Liver (tissue), 9 donors: ENCODE measurements around the gene NEURL1. TPM values are rescaled to one million over a fixed set of nuclear protein-coding genes. Genes with fewer than 3 reads are reported as not detected.

Source experiments
- DNase-seq: peaks from one replicate; pipeline ENCODE4 v3.0.0-alpha.2; 2017; ENCODE audit warnings: low spot score
- H3K27ac ChIP-seq, 2 donors: one replicate each; pipeline ENCODE4 v1.7.0; 2013; ENCODE audit warnings: inconsistent platforms in 2 of 2, low read length in 2 of 2, control low read depth in 1 of 2, low read depth in 1 of 2, mild to moderate bottlenecking in 1 of 2
- H3K27me3 ChIP-seq, 4 donors: one replicate each; pipeline versions ENCODE4 v1.6.1 to v1.7.0; 2013; ENCODE audit warnings: low read length in 3 of 4, inconsistent platforms in 1 of 4, mild to moderate bottlenecking in 1 of 4, moderate library complexity in 1 of 4; ENCODE audit not compliant: control insufficient read depth in 4 of 4, insufficient read depth in 4 of 4
- H3K36me3 ChIP-seq, 4 donors: one replicate each; pipeline versions ENCODE4 v1.6.1 to v1.7.0; 2013; ENCODE audit warnings: low read length in 3 of 4, mild to moderate bottlenecking in 3 of 4, low read depth in 1 of 4, moderate library complexity in 1 of 4; ENCODE audit not compliant: control insufficient read depth in 4 of 4, insufficient read depth in 3 of 4
- H3K4me1 ChIP-seq, 4 donors: one replicate each; pipeline versions ENCODE4 v1.6.1 to v1.7.0; 2013; ENCODE audit warnings: low read length in 3 of 4, mild to moderate bottlenecking in 3 of 4, moderate library complexity in 1 of 4; ENCODE audit not compliant: control insufficient read depth in 4 of 4, insufficient read depth in 4 of 4
- H3K4me3 ChIP-seq, 3 donors: one replicate each; pipeline versions ENCODE4 v1.6.1 to v1.7.0; 2013; ENCODE audit warnings: low read length in 3 of 3, control low read depth in 1 of 3, low read depth in 1 of 3, mild to moderate bottlenecking in 1 of 3
- H3K9ac ChIP-seq, 2 donors: one replicate each; pipeline ENCODE4 v1.7.0; 2013; ENCODE audit warnings: low read length in 2 of 2, mild to moderate bottlenecking in 2 of 2, moderate library complexity in 2 of 2, control low read depth in 1 of 2, low read depth in 1 of 2
- H3K9me3 ChIP-seq, 4 donors: one replicate each; pipeline versions ENCODE4 v1.6.1 to v1.7.0; 2013; ENCODE audit warnings: low read length in 3 of 4; ENCODE audit not compliant: control insufficient read depth in 4 of 4
- ATF3 ChIP-seq: IDR thresholded peaks from 2 replicates; pipeline ENCODE4 v1.6.1; 2016; ENCODE audit warnings: antibody characterized with exemption
- EGR1 ChIP-seq, 2 donors: IDR thresholded peaks; 2 replicates each; pipeline ENCODE4 v1.6.1; 2016 to 2018; ENCODE audit warnings: antibody characterized with exemption in 2 of 2, low read depth in 2 of 2
- FOXA1 ChIP-seq: IDR thresholded peaks from 2 replicates; pipeline ENCODE4 v1.6.1; 2016; ENCODE audit warnings: antibody characterized with exemption
- FOXA2 ChIP-seq: IDR thresholded peaks from 2 replicates; pipeline ENCODE4 v1.6.1; 2016; ENCODE audit warnings: antibody characterized with exemption
- GABPA ChIP-seq, 2 donors: IDR thresholded peaks in 1 of 2; conservative IDR thresholded peaks in 1 of 2; 2 replicates each; pipeline ENCODE4 v1.6.1; 2016; ENCODE audit warnings: antibody characterized with exemption in 2 of 2, mild to moderate bottlenecking in 1 of 2, moderate library complexity in 1 of 2
- MAX ChIP-seq: IDR thresholded peaks from 2 replicates; pipeline ENCODE4 v1.6.1; 2016; ENCODE audit warnings: antibody characterized with exemption
- NR2F2 ChIP-seq: IDR thresholded peaks from 2 replicates; pipeline ENCODE4 v1.6.1; 2016; ENCODE audit warnings: antibody characterized with exemption
- RAD21 ChIP-seq, 2 donors: IDR thresholded peaks; 2 replicates each; pipeline ENCODE4 v1.6.1; 2016; ENCODE audit warnings: antibody characterized with exemption in 2 of 2, mild to moderate bottlenecking in 2 of 2
- RXRA ChIP-seq, 2 donors: IDR thresholded peaks; 2 replicates each; pipeline ENCODE4 v1.6.1; 2017 to 2018; ENCODE audit warnings: antibody characterized with exemption in 2 of 2, mild to moderate bottlenecking in 1 of 2
- SP1 ChIP-seq: IDR thresholded peaks from 2 replicates; pipeline ENCODE4 v1.6.1; 2018; ENCODE audit warnings: antibody characterized with exemption, mild to moderate bottlenecking
- TAF1 ChIP-seq: conservative IDR thresholded peaks from 2 replicates; pipeline ENCODE4 v1.6.1; 2016; ENCODE audit warnings: antibody characterized with exemption, mild to moderate bottlenecking
- YY1 ChIP-seq: IDR thresholded peaks from 2 replicates; pipeline ENCODE4 v1.6.1; 2016; ENCODE audit warnings: antibody characterized with exemption, mild to moderate bottlenecking
- WGBS: extraction: QIAGEN DNeasy Blood & Tissue Kit; methylation state at CpG from one replicate; pipeline ENCODE4 v1.1.7; 2013; 5-methylcytosine and 5-hydroxymethylcytosine counted together
- polyA plus RNA-seq, 2 donors: library from polyadenylated mRNA; stranded (reverse) in 1 of 2; unstranded in 1 of 2; fragments of 200-250 nt in 1 of 2; fragments of >200 nt in 1 of 2; fragmentation: Nextera tagmentation in 1 of 2; extraction: Ambion mirVana in 1 of 2; gene quantifications; one replicate each; pipeline versions ENCODE4 v1.2.1 to v1.2.3, GENCODE V29; 2013 to 2015
- total RNA-seq, 2 donors: library from RNA; depleted of rRNA; stranded (reverse); fragments of >200 nt; gene quantifications; one replicate each; pipeline ENCODE4 v1.2.3, GENCODE V29; 2014
- TF ChIP-seq, protein P1 (sequence below): fragments of 150-350 bp; IDR thresholded peaks from 2 replicates; pipeline ENCODE4 v1.5.1; 2017; ENCODE audit warnings: improper control_type of control experiment, low read depth, low read length; ENCODE audit not compliant: missing input control
- TF ChIP-seq, protein P2 (sequence below): IDR thresholded peaks from 2 replicates; pipeline ENCODE4 v1.6.1; 2016; ENCODE audit warnings: antibody characterized with exemption, mild to moderate bottlenecking
- TF ChIP-seq, protein P3 (sequence below): IDR thresholded peaks from 2 replicates; pipeline ENCODE4 v1.6.1; 2016; ENCODE audit warnings: antibody characterized with exemption
- donor health status: healthy.
- donor health status: healthy.
- donor health status: healthy.
- donor health status: healthy.
- donor health status: healthy.

Gene NEURL1
- total and polyA plus RNA-seq, 4 donors = 0.11 to 3.9 (median 0.74) TPM

DNA sequence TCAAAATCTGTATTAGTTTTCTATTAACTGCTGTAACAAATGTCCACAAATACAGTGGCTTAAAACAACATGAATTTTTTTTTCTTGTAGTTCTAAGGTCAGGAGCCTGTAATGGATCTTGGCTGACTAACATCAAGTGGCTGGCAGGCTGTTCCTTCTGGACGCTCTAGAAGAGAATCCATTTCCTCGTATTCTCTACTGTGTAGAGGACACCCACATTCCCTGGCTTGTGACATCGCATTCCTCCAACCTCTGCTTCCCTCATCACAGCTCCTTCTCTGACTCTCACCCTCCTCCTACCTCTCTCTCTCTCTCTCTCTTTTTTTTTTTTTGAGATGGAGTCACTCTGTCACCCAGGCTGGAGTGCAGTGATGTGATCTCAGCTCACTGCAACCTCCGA is 30.0 kb upstream of the NEURL1 start:
- H3K9ac ChIP-seq = no peak overlapping the region
- no peaks in the 10 kb centered on the region for H3K36me3 ChIP-seq
- WGBS = 87% methylated on average over 4 of the region's 4 CpGs
- no peak overlapping the region for H3K27ac ChIP-seq
- no peaks in the 10 kb centered on the region for H3K27me3 ChIP-seq
- H3K4me3 ChIP-seq = no peak overlapping the region
- no peak for DNase-seq
- no peaks in the 10 kb centered on the region for H3K9me3 ChIP-seq
- no peaks in the 10 kb centered on the region for H3K4me1 ChIP-seq
- TF ChIP-seq, protein P1, sequence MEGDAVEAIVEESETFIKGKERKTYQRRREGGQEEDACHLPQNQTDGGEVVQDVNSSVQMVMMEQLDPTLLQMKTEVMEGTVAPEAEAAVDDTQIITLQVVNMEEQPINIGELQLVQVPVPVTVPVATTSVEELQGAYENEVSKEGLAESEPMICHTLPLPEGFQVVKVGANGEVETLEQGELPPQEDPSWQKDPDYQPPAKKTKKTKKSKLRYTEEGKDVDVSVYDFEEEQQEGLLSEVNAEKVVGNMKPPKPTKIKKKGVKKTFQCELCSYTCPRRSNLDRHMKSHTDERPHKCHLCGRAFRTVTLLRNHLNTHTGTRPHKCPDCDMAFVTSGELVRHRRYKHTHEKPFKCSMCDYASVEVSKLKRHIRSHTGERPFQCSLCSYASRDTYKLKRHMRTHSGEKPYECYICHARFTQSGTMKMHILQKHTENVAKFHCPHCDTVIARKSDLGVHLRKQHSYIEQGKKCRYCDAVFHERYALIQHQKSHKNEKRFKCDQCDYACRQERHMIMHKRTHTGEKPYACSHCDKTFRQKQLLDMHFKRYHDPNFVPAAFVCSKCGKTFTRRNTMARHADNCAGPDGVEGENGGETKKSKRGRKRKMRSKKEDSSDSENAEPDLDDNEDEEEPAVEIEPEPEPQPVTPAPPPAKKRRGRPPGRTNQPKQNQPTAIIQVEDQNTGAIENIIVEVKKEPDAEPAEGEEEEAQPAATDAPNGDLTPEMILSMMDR = no peak
- no peak for TF ChIP-seq SP1

DNA sequence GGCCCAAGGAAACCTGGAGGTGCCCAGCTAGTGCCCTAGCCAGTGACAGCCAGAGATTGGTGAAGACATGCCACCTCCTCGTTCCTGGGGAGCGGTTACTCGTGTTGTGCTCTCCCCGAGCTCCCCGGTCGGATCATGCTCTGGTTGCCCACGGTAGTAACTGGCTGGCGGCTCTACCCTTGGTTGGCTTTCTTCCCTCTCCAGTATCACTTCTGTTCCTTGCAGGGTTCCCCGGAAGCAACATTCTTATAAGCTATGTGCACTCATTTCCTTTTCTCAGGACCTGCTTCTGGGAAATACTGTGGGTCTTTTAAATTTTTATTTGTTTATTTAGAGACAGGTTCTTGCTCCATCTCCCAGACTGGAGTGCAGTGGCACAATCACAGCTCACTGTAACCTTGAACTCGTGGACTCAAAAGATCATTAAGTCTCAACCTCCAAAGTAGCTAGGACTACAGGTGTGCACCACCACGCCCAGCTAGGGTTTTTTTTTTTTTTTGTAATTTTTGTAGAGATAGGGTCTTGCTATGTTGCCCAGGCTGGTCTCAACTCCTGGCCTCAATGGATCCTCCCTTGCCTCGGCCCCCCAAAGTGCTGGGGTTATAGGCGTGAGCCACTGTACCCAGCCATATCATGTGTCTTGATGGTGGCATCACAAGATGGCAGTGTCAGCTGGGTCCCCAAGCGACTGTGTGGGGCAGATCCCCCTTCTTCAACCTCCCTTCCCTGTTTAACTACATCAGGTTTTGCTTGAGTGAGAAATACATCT is 27.9 kb upstream of the NEURL1 start:
- H3K4me1 ChIP-seq = no peaks in the 10 kb centered on the region
- no peak overlapping the region for H3K4me3 ChIP-seq
- H3K36me3 ChIP-seq = no peaks in the 10 kb centered on the region
- DNase-seq = no peak
- H3K9me3 ChIP-seq = no peaks in the 10 kb centered on the region
- no peaks in the 10 kb centered on the region for H3K27me3 ChIP-seq
- no peak overlapping the region for H3K27ac ChIP-seq
- TF ChIP-seq FOXA1 (no peak), MAX (no peak), YY1 (no peak), RXRA (IDR thresholded peaks at IDR 0.05) (no peak), FOXA2 (no peak), ATF3 (no peak), SP1 (no peak), NR2F2 (no peak), EGR1 (IDR thresholded peaks at IDR 0.05; ENCODE audit: low read depth in 2 of 2) (no peak), TAF1 (no peak), RAD21 (IDR thresholded peaks at IDR 0.05) (no peak), GABPA (IDR thresholded peaks at IDR 0.05 in 1 of 2, conservative IDR thresholded peaks at IDR 0.05 in 1 of 2) (no peak)
- TF ChIP-seq, protein P2, sequence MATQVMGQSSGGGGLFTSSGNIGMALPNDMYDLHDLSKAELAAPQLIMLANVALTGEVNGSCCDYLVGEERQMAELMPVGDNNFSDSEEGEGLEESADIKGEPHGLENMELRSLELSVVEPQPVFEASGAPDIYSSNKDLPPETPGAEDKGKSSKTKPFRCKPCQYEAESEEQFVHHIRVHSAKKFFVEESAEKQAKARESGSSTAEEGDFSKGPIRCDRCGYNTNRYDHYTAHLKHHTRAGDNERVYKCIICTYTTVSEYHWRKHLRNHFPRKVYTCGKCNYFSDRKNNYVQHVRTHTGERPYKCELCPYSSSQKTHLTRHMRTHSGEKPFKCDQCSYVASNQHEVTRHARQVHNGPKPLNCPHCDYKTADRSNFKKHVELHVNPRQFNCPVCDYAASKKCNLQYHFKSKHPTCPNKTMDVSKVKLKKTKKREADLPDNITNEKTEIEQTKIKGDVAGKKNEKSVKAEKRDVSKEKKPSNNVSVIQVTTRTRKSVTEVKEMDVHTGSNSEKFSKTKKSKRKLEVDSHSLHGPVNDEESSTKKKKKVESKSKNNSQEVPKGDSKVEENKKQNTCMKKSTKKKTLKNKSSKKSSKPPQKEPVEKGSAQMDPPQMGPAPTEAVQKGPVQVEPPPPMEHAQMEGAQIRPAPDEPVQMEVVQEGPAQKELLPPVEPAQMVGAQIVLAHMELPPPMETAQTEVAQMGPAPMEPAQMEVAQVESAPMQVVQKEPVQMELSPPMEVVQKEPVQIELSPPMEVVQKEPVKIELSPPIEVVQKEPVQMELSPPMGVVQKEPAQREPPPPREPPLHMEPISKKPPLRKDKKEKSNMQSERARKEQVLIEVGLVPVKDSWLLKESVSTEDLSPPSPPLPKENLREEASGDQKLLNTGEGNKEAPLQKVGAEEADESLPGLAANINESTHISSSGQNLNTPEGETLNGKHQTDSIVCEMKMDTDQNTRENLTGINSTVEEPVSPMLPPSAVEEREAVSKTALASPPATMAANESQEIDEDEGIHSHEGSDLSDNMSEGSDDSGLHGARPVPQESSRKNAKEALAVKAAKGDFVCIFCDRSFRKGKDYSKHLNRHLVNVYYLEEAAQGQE = no peak
- TF ChIP-seq, protein P3, sequence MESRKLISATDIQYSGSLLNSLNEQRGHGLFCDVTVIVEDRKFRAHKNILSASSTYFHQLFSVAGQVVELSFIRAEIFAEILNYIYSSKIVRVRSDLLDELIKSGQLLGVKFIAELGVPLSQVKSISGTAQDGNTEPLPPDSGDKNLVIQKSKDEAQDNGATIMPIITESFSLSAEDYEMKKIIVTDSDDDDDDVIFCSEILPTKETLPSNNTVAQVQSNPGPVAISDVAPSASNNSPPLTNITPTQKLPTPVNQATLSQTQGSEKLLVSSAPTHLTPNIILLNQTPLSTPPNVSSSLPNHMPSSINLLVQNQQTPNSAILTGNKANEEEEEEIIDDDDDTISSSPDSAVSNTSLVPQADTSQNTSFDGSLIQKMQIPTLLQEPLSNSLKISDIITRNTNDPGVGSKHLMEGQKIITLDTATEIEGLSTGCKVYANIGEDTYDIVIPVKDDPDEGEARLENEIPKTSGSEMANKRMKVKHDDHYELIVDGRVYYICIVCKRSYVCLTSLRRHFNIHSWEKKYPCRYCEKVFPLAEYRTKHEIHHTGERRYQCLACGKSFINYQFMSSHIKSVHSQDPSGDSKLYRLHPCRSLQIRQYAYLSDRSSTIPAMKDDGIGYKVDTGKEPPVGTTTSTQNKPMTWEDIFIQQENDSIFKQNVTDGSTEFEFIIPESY = no peak
- TF ChIP-seq, protein P1 = no peak
- 86% methylated on average over 14 of the region's 14 CpGs for WGBS
- H3K9ac ChIP-seq = no peak overlapping the region
